B cell (primary cell): ENCODE measurements around the gene TPI1. TPM values are rescaled to one million over a fixed set of nuclear protein-coding genes. Genes with fewer than 3 reads are reported as not detected.
A peak's percentile ranks its signal among the peaks of the same experiment; 100 is the strongest.

Experiments used
- ATAC-seq: fragments of 200-7000 bp; cut with Tn5 transposase; one replicate; pipeline ENCODE4 v1.10.0; 2021; ENCODE audit warnings: low read depth, mild to moderate bottlenecking, moderate number of reproducible peaks, moderate library complexity
- CTCF ChIA-PET: fragments of 350-600 bp; sonication (Branson Sonifier 250); formaldehyde crosslinking; loops from one replicate; lab custom pipeline; 2021; ENCODE audit warnings: antibody characterized with exemption, inconsistent platforms; lab: Charles Lee
- POLR2A ChIA-PET: fragments of 350-600 bp; sonication (Branson Sonifier 250); formaldehyde crosslinking; loops from one replicate; lab custom pipeline; 2021; ENCODE audit warnings: antibody characterized with exemption; lab: Charles Lee
- DNase-seq: peaks from one replicate; pipeline ENCODE4 v3.0.0; 2013
- H2AFZ ChIP-seq: 2 replicates; pipeline ENCODE4 v1.6.1; 2012; ENCODE audit warnings: mild to moderate bottlenecking, low read depth, low read length; ENCODE audit not compliant: insufficient read depth, poor library complexity, severe bottlenecking
- H3K27ac ChIP-seq, 2 donors: 1 replicate in 1 of 2; 2 replicates in 1 of 2; pipeline ENCODE4 v1.5.1; 2012 to 2013; ENCODE audit warnings: low read length in 2 of 2, mild to moderate bottlenecking in 2 of 2, moderate library complexity in 1 of 2
- H3K27me3 ChIP-seq, 4 experiments: fragments of 200-600 bp in 1 of 4; sonication (generic) in 1 of 4; replicated peaks in 1 of 4; 1 replicate in 2 of 4; 2 replicates in 2 of 4; pipeline versions ENCODE4 v1.6.1 to v1.7.0; 2013 to 2016; ENCODE audit warnings: low read length in 3 of 4, mild to moderate bottlenecking in 2 of 4, mixed read lengths in 1 of 4, moderate library complexity in 1 of 4; ENCODE audit not compliant: insufficient read depth in 4 of 4, control insufficient read depth in 3 of 4; ENCODE audit errors: control extremely low read depth in 1 of 4
- H3K36me3 ChIP-seq, 2 experiments: replicated peaks in 1 of 2; 1 replicate in 1 of 2; 2 replicates in 1 of 2; pipeline versions ENCODE4 v1.6.1 to v1.7.1; 2013; ENCODE audit warnings: low read length in 1 of 2; ENCODE audit not compliant: insufficient read depth in 2 of 2, control insufficient read depth in 1 of 2; ENCODE audit errors: control extremely low read depth in 1 of 2, extremely low read depth in 1 of 2
- H3K4me1 ChIP-seq, 2 donors: fragments of 200-600 bp in 1 of 2; sonication (generic) in 1 of 2; 1 replicate in 1 of 2; 2 replicates in 1 of 2; pipeline versions ENCODE4 v1.5.1 to v1.6.1; 2013 to 2017; ENCODE audit warnings: low read length in 2 of 2; ENCODE audit not compliant: control insufficient read depth in 2 of 2, insufficient read depth in 2 of 2
- H3K4me2 ChIP-seq: replicated peaks from 2 replicates; pipeline ENCODE3; 2012; ENCODE audit warnings: mild to moderate bottlenecking, low read depth, low read length; ENCODE audit not compliant: poor library complexity, severe bottlenecking
- H3K4me3 ChIP-seq, 5 experiments: fragments of 200-600 bp in 1 of 5; sonication (generic) in 1 of 5; 1 replicate in 3 of 5; 2 replicates in 2 of 5; pipeline versions ENCODE4 v1.5.1 to v1.7.0; 2011 to 2016; ENCODE audit warnings: low read length in 4 of 5, mild to moderate bottlenecking in 4 of 5, low read depth in 2 of 5, control low read depth in 1 of 5, moderate library complexity in 1 of 5; ENCODE audit not compliant: insufficient read depth in 1 of 5; ENCODE audit errors: control extremely low read depth in 1 of 5, extremely low read depth in 1 of 5
- H3K79me2 ChIP-seq: fragments of 200-600 bp; sonication (generic); one replicate; pipeline ENCODE4 v1.6.0; 2016; ENCODE audit warnings: low read length; ENCODE audit not compliant: control insufficient read depth, insufficient read depth
- H3K9ac ChIP-seq: fragments of 200-600 bp; sonication (generic); 2 replicates; pipeline ENCODE4 v1.6.1; 2017; ENCODE audit warnings: mild to moderate bottlenecking, low read length, moderate library complexity
- H3K9me3 ChIP-seq, 3 donors: one replicate each; pipeline versions ENCODE4 v1.6.1 to v1.7.1; 2013; ENCODE audit warnings: low read length in 2 of 3; ENCODE audit not compliant: control insufficient read depth in 2 of 3, insufficient read depth in 1 of 3; ENCODE audit errors: control extremely low read depth in 1 of 3
- H4K20me1 ChIP-seq: 2 replicates; pipeline ENCODE4 v1.6.0; 2012; ENCODE audit warnings: mild to moderate bottlenecking, low read length; ENCODE audit not compliant: insufficient read depth, control insufficient read depth, poor library complexity, severe bottlenecking
- H3K27ac Mint-ChIP-seq: one replicate; pipeline ENCODE4 v1.8.0; 2021; ENCODE audit warnings: mixed read lengths
- H3K27me3 Mint-ChIP-seq: one replicate; pipeline ENCODE4 v1.8.0; 2021; ENCODE audit warnings: mixed read lengths
- H3K4me1 Mint-ChIP-seq: one replicate; pipeline ENCODE4 v1.8.0; 2021; ENCODE audit warnings: mixed read lengths
- H3K4me3 Mint-ChIP-seq: one replicate; pipeline ENCODE4 v1.8.0; 2021; ENCODE audit warnings: mixed read lengths
- H3K9me3 Mint-ChIP-seq: one replicate; pipeline ENCODE4 v1.8.0; 2022; ENCODE audit warnings: mixed read lengths; ENCODE audit not compliant: insufficient read depth
- EZH2 ChIP-seq: IDR thresholded peaks from 2 replicates; pipeline ENCODE4 v1.6.1; 2012; ENCODE audit warnings: borderline replicate concordance, low read depth, mild to moderate bottlenecking, moderate library complexity, low read length; ENCODE audit not compliant: insufficient read depth, poor library complexity, severe bottlenecking
- WGBS: methylation state at CpG from one replicate; pipeline ENCODE4 v1.1.5; 2013; ENCODE audit warnings: missing lambda C conversion rate; ENCODE audit not compliant: insufficient coverage; 5-methylcytosine and 5-hydroxymethylcytosine counted together
- intact Hi-C: fragments of 100-400 bp; cut with micrococcal nuclease; formaldehyde crosslinking; loops from one replicate; pipeline ENCODE4 v1.10.0; 2022
- polyA plus RNA-seq: library from polyadenylated mRNA; depleted of rRNA; stranded (reverse); fragments of >200 nt; gene quantifications from 2 replicates; pipeline ENCODE4 v1.2.3, GENCODE V29; 2012
- total RNA-seq, 2 donors: library from RNA; stranded (reverse); fragments of 120-200 nt in 1 of 2; gene quantifications; 1 replicate in 1 of 2; 2 replicates in 1 of 2; pipeline versions ENCODE4 v1.2.3 to v1.2.4, GENCODE V29; 2013 to 2022
- TF ChIP-seq, protein P1 (sequence below): fragments of 200-600 bp; IDR thresholded peaks from one replicate; pipeline ENCODE4 v1.8.0; 2022; ENCODE audit warnings: antibody characterized with exemption, mild to moderate bottlenecking

The TPI1 gene
- total and polyA plus RNA-seq, 2 donors (not counting 1 experiment from before 2014, with no cell fraction given): 181 to 187 TPM

- DNase-seq (no peak), ATAC-seq (no peak)
- intact Hi-C loops: loop anchor here (1.0 to 5.0 kb wide), 10 partner anchors 14 to 296 kb away; partner anchors contain the start of genes CHD4, COPS7A, IFFO1 and LPCAT3
- Histone ChIP-seq H4K20me1 (peaks cover 5% of the 10 kb centered on the region), H3K79me2 (peaks cover 46% of the 10 kb centered on the region), H2AFZ (peak overlapping the region; percentile 80), H3K27ac (peak overlapping the region; percentile 37 to 56), H3K27me3 (no peaks in the 10 kb centered on the region), H3K4me2 (peak overlapping the region; percentile 87), H3K9me3 (no peaks in the 10 kb centered on the region), H3K36me3 (peaks cover 0 to 32% of the 10 kb centered on the region in 2 experiments), H3K9ac (peak overlapping the region; percentile 87), H3K4me1 (peaks cover 6 to 23% of the 10 kb centered on the region in 2 donors), H3K4me3 (peak overlapping the region; percentile 11 to 92 (median 85))
- H3K4me3 Mint-ChIP-seq: peak overlapping the region; percentile 92
- CTCF ChIA-PET: interaction anchor here (0.6 to 6.7 kb wide), 12 partner anchors 16 to 260 kb away, joined by 3 to 136 read pairs (median 5); partner anchors contain the start of genes COPS7A, MLF2, SPSB2 and TPI1
- H3K4me1 Mint-ChIP-seq: peaks cover 23% of the 10 kb centered on the region
- TF ChIP-seq, protein P1, sequence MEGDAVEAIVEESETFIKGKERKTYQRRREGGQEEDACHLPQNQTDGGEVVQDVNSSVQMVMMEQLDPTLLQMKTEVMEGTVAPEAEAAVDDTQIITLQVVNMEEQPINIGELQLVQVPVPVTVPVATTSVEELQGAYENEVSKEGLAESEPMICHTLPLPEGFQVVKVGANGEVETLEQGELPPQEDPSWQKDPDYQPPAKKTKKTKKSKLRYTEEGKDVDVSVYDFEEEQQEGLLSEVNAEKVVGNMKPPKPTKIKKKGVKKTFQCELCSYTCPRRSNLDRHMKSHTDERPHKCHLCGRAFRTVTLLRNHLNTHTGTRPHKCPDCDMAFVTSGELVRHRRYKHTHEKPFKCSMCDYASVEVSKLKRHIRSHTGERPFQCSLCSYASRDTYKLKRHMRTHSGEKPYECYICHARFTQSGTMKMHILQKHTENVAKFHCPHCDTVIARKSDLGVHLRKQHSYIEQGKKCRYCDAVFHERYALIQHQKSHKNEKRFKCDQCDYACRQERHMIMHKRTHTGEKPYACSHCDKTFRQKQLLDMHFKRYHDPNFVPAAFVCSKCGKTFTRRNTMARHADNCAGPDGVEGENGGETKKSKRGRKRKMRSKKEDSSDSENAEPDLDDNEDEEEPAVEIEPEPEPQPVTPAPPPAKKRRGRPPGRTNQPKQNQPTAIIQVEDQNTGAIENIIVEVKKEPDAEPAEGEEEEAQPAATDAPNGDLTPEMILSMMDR: no peak
- TF ChIP-seq EZH2: no peak
- POLR2A ChIA-PET: interaction anchor here (0.6 to 5.3 kb wide), 18 partner anchors 9 to 383 kb away, joined by 3 to 49 read pairs (median 6); partner anchors contain the start of genes COPS7A, LPCAT3, LRRC23 and MLF2
- H3K27me3 Mint-ChIP-seq: no peaks in the 10 kb centered on the region
- peak overlapping the region; percentile 93 for H3K27ac Mint-ChIP-seq
- WGBS: 0% methylated on average over 10 of the region's 18 CpGs
- H3K9me3 Mint-ChIP-seq: no peaks in the 10 kb centered on the region
These were observed 14.5 kb upstream of the TPI1 start for GRCh38 chr12:6852651-6853354.
